GM23248 (cell line): ENCODE data around the gene SBNO2. TPM values are rescaled to one million over a fixed set of nuclear protein-coding genes. Genes with fewer than 3 reads are reported as not detected.

Experiments used
- DNase-seq: peaks from one replicate; pipeline ENCODE4 v3.0.0-alpha.2; 2015
- H2AFZ ChIP-seq: fragments of 200-600 bp; sonication (generic); 2 replicates; pipeline ENCODE4 v1.6.1; 2016; ENCODE audit warnings: antibody characterized with exemption
- H3F3A ChIP-seq: fragments of 200-600 bp; sonication (generic); 2 replicates; pipeline ENCODE4 v1.6.1; 2016; ENCODE audit warnings: mild to moderate bottlenecking, antibody characterized with exemption, mixed run types; ENCODE audit not compliant: insufficient read depth
- H3K27ac ChIP-seq: fragments of 200-600 bp; sonication (generic); 2 replicates; pipeline ENCODE4 v1.5.1; 2016; ENCODE audit warnings: mild to moderate bottlenecking
- H3K27me3 ChIP-seq: fragments of 200-600 bp; sonication (generic); replicated peaks from 2 replicates; pipeline ENCODE4 v1.6.1; 2016; ENCODE audit warnings: mild to moderate bottlenecking; ENCODE audit not compliant: insufficient read depth
- H3K36me3 ChIP-seq: fragments of 200-600 bp; sonication (generic); 2 replicates; pipeline ENCODE4 v1.6.1; 2016; ENCODE audit warnings: low read depth, mild to moderate bottlenecking
- H3K4me1 ChIP-seq: fragments of 200-600 bp; sonication (generic); 2 replicates; pipeline ENCODE4 v1.6.1; 2016; ENCODE audit warnings: mild to moderate bottlenecking; ENCODE audit not compliant: insufficient read depth
- H3K4me2 ChIP-seq: fragments of 200-600 bp; sonication (generic); one replicate; pipeline ENCODE4 v1.6.1; 2016; ENCODE audit warnings: mild to moderate bottlenecking; ENCODE audit not compliant: unreplicated experiment
- H3K4me3 ChIP-seq: fragments of 200-600 bp; sonication (generic); 2 replicates; pipeline ENCODE4 v1.5.1; 2016; ENCODE audit warnings: mild to moderate bottlenecking
- H3K79me2 ChIP-seq: fragments of 200-600 bp; sonication (generic); 2 replicates; pipeline ENCODE4 v1.6.1; 2016; ENCODE audit warnings: mild to moderate bottlenecking; ENCODE audit not compliant: insufficient read depth
- H3K9ac ChIP-seq: fragments of 200-600 bp; sonication (generic); 2 replicates; pipeline ENCODE4 v1.6.1; 2016; ENCODE audit warnings: mild to moderate bottlenecking
- H3K9me2 ChIP-seq: fragments of 200-600 bp; sonication (generic); 2 replicates; pipeline ENCODE4 v1.6.1; 2016; ENCODE audit warnings: mixed run types, mild to moderate bottlenecking, moderate library complexity; ENCODE audit not compliant: insufficient read depth
- H3K9me3 ChIP-seq: fragments of 200-600 bp; sonication (generic); one replicate; pipeline ENCODE4 v1.6.1; 2017; ENCODE audit warnings: low read depth
- H4K20me1 ChIP-seq: fragments of 200-600 bp; sonication (generic); 2 replicates; pipeline ENCODE4 v1.6.0; 2016; ENCODE audit not compliant: insufficient read depth
- EZH2 ChIP-seq: fragments of 200-600 bp; sonication (generic); IDR thresholded peaks from 2 replicates; pipeline ENCODE4 v1.6.1; 2018; ENCODE audit warnings: antibody characterized with exemption, mild to moderate bottlenecking; ENCODE audit not compliant: insufficient read depth, poor library complexity, severe bottlenecking
- EZH2phosphoT487 ChIP-seq: fragments of 200-600 bp; sonication (generic); IDR thresholded peaks from 2 replicates; pipeline ENCODE4 v1.6.1; 2018; ENCODE audit warnings: antibody characterized with exemption, moderate library complexity, mild to moderate bottlenecking, low read depth; ENCODE audit not compliant: insufficient read depth
- WGBS, 2 experiments: methylation state at CpG; one replicate each; pipeline ENCODE4 v1.1.6; 2015 to 2017; ENCODE audit warnings: low lambda C conversion rate in 2 of 2, low coverage in 1 of 2; ENCODE audit errors: missing lambda C conversion rate in 2 of 2; 5-methylcytosine and 5-hydroxymethylcytosine counted together
- in situ Hi-C: fragments of 300-500 bp; cut with MboI; formaldehyde crosslinking; loops from 2 replicates; pipeline ENCODE4 v1.15.0; 2020
- polyA plus RNA-seq: library from polyadenylated mRNA; unstranded; fragments of >200 nt; fragmentation: Nextera tagmentation; extraction: Ambion mirVana; gene quantifications from 2 replicates; pipeline ENCODE4 v1.2.1, GENCODE V29; 2016
- total RNA-seq: library from RNA; depleted of rRNA; stranded (reverse); fragments of >200 nt; shearing (Covaris generic); gene quantifications from 2 replicates; pipeline ENCODE4 v1.2.3, GENCODE V29; 2014

The SBNO2 gene
- total and polyA plus RNA-seq, 2 experiments from 2014 or later, result 7.5 to 70.4 TPM

DNA sequence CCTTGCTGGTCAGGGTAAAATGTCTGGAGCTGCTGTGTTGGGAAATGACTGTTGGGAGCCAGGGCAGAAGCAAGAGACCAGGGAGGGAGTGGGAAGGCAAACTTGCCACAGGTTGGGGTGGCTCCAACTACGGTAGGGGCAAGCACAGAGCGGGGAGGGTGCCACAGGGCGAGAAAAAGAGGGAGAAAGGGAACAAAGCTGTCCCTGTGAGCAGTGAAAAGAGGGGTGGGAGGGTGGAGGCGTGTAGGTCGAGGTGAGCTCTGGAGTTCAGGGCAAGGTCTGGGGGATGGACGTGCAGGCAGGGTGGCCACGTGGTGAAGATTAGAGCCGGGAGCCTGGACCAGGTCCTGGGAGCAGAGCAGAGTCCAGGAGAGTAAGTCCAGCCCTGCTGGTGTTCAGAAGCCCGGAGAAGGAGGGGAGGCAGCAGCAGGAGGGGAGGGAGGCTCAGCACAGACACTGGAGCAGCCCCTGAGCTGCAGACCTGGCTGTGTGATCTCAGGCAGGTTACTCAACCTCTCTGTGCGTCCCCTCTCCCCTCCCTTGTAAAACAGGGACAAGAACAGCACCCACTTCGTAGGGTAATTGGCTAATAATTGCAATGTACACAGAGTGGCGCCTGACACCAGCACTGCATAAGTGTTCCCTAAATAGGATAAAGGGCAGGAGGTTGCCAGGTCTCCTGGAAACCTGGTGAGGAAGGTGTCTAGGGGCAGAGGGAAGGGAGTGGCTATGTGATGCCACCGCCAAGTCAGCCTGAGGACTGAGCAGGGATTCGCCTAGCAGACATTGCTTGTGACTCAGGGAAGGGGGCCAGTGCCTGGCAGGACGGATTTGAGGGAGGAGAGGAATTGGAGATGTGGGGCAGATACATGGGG is 75.7 kb downstream of the SBNO2 start:
- WGBS, 2 experiments, result 25 to 30% methylated on average over 14 to 15 of the region's 15 CpGs
- Histone ChIP-seq H4K20me1 (no peaks in the 10 kb centered on the region), H3K27me3 (no peaks in the 10 kb centered on the region), H3K9me3 (no peaks in the 10 kb centered on the region), H2AFZ (no peak overlapping the region), H3F3A (peaks cover 33% of the 10 kb centered on the region), H3K4me2 (peak overlapping the region; percentile 72), H3K79me2 (peaks cover 17% of the 10 kb centered on the region), H3K27ac (peak overlapping the region; percentile 87), H3K4me1 (peaks cover 38% of the 10 kb centered on the region), H3K9me2 (no peaks in the 10 kb centered on the region), H3K9ac (peak overlapping the region; percentile 70; the same call in 1 of the 2 replicates), H3K36me3 (no peaks in the 10 kb centered on the region), H3K4me3 (no peak overlapping the region)
- in situ Hi-C loops, result no loop called here
- DNase-seq, result peak; percentile 67
- TF ChIP-seq EZH2phosphoT487 (no peak), EZH2 (no peak)

DNA sequence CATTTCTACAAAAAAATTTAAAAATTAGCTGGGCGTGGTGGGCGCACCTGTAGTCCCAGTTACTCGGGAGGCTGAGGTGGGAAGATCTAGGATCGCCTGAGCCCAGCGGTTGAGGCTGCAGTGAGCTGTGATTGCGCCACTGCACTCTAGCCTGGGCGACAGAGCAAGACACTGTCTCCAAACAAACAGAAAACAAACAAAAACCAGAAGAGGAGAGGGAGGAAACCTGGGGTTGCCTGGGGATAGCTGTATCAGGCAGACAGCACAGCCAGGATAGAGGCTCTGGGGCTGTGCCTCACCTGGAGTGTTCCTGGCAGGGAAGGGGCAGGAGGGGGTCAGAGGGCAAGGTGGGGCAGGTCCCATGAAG is 76.3 kb downstream of the SBNO2 start:
- Histone ChIP-seq H3K79me2 (peaks cover 24% of the 10 kb centered on the region), H2AFZ (no peak overlapping the region), H3K9ac (peak overlapping the region; percentile 18; the same call in 1 of the 2 replicates), H3K9me2 (no peaks in the 10 kb centered on the region), H3K27me3 (no peaks in the 10 kb centered on the region), H4K20me1 (no peaks in the 10 kb centered on the region), H3K9me3 (no peaks in the 10 kb centered on the region), H3K4me3 (no peak overlapping the region), H3K36me3 (no peaks in the 10 kb centered on the region), H3K4me2 (no peak overlapping the region), H3K27ac (no peak overlapping the region), H3K4me1 (peaks cover 31% of the 10 kb centered on the region), H3F3A (peaks cover 27% of the 10 kb centered on the region)
- no peak for DNase-seq
- in situ Hi-C loops, result no loop called here
- TF ChIP-seq EZH2phosphoT487 (no peak), EZH2 (no peak)
- 39 to 49% methylated on average over 7 of the region's 7 CpGs for WGBS, 2 experiments

DNA sequence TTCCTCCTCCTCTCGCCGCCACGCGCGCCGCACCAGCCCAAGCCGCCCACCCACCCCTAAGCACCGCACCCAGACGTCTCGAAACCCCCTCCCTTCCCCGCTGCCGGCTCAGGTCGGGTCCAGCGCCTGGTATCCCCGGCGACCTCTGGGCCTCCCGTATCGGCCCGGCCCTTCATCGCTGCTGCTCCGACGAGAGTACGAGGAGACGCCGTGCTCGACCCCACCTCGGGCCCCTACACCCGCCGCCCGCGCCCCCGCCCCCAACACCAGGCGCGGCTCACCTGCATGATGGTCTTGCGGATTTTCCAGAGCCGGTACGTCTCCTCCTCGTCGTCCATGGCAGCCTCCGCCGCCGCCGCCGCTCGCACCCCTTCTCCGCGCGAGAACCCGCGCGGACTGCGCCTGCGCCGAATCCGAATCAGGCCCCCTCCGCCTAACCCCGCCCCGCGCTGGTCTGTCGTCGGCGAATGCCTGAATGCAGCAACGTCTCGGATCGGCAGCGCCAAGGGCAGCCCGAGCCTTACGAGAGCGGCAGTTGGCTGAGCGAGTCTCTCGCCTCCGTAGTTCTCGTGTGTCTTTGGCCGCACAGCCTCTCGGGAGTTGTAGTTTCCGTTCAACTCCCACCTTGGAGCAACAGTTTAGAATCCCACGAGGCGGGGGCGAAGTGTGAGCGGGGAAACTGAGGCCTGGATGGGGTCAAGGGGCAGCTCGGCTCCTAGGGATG is 78.9 kb downstream of the SBNO2 start, which contains the start of gene POLR2E:
POLR2E (minus strand) TSS at position 398 of the 724 bp plus-strand sequence; CDS start at position 338, 60 bp downstream.
- no peaks in the 10 kb centered on the region for H4K20me1 ChIP-seq
- H3K9me2 ChIP-seq, result no peaks in the 10 kb centered on the region
- H3K27ac ChIP-seq, result peak within 1 kb of the TSS; percentile 47
- 0 out of 2 replicates have a peak, but pooled peaks cover 3% of the 10 kb centered on the region for H3K36me3 ChIP-seq
- TF ChIP-seq EZH2, result no peak
- TF ChIP-seq EZH2phosphoT487, result no peak
- peaks cover 15% of the 10 kb centered on the region for H3F3A ChIP-seq
- peaks cover 19% of the 10 kb centered on the region for H3K4me1 ChIP-seq
- peak within 1 kb of the TSS; percentile 92 for H3K9ac ChIP-seq
- in situ Hi-C loops, result no loop called here
- H3K27me3 ChIP-seq, result no peaks in the 10 kb centered on the region
- peak within 1 kb of the TSS; percentile 59 for H2AFZ ChIP-seq
- peak within 1 kb of the TSS; percentile 78 for H3K4me2 ChIP-seq
- WGBS, 2 experiments, result 0% methylated on average over 39 to 62 of the region's 81 CpGs
- H3K4me3 ChIP-seq, result peak within 1 kb of the TSS; percentile 90
- peaks cover 35% of the 10 kb centered on the region for H3K79me2 ChIP-seq
- peak; percentile 99 for DNase-seq
- no peaks in the 10 kb centered on the region for H3K9me3 ChIP-seq

DNA sequence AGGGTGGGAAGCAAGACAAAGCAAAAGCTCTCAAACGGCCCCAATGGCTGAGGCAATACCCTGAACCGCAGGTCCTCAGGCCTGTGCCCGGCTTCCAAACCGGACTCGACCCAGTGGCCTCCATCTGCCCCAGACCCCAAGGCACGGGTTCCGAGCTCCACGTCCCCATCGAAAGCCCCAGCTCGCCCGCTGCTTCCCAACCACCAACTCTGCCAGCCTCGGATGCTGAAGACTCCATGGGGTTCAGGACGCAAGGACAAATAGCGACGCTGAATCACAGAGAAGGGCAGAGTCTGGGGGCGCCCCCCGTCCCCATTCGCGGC is 79.5 kb downstream of the SBNO2 start:
- 1 to 5% methylated on average over 14 to 19 of the region's 19 CpGs for WGBS, 2 experiments

More for the DNA sequence above, 79.5 kb downstream of the SBNO2 start:
- H3K9ac ChIP-seq, result peak overlapping the region; percentile 92
- H2AFZ ChIP-seq, result no peak overlapping the region
- H4K20me1 ChIP-seq, result no peaks in the 10 kb centered on the region
- peaks cover 35% of the 10 kb centered on the region for H3K79me2 ChIP-seq
- H3K36me3 ChIP-seq, result 0 out of 2 replicates have a peak, but pooled peaks cover 3% of the 10 kb centered on the region
- in situ Hi-C loops, result no loop called here
- peak overlapping the region; percentile 47 for H3K27ac ChIP-seq
- peaks cover 9% of the 10 kb centered on the region for H3F3A ChIP-seq
- no peak for TF ChIP-seq EZH2phosphoT487
- no peak for TF ChIP-seq EZH2
- DNase-seq, result peak; percentile 37
- no peaks in the 10 kb centered on the region for H3K9me3 ChIP-seq
- no peaks in the 10 kb centered on the region for H3K9me2 ChIP-seq
- H3K4me2 ChIP-seq, result peak overlapping the region; percentile 78
- peak overlapping the region; percentile 90 for H3K4me3 ChIP-seq
- no peaks in the 10 kb centered on the region for H3K27me3 ChIP-seq
- peaks cover 16% of the 10 kb centered on the region for H3K4me1 ChIP-seq
